B cell (primary cell): ENCODE measurements around the gene OR6C68. TPM values are rescaled to one million over a fixed set of nuclear protein-coding genes. Genes with fewer than 3 reads are reported as not detected.

Source experiments
- ATAC-seq: fragments of 200-7000 bp; cut with Tn5 transposase; one replicate; pipeline ENCODE4 v1.10.0; 2021; ENCODE audit warnings: low read depth, mild to moderate bottlenecking, moderate number of reproducible peaks, moderate library complexity
- CTCF ChIA-PET: fragments of 350-600 bp; sonication (Branson Sonifier 250); formaldehyde crosslinking; loops from one replicate; lab custom pipeline; 2021; ENCODE audit warnings: antibody characterized with exemption, inconsistent platforms; lab: Charles Lee
- POLR2A ChIA-PET: fragments of 350-600 bp; sonication (Branson Sonifier 250); formaldehyde crosslinking; loops from one replicate; lab custom pipeline; 2021; ENCODE audit warnings: antibody characterized with exemption; lab: Charles Lee
- DNase-seq: peaks from one replicate; pipeline ENCODE4 v3.0.0; 2013
- H2AFZ ChIP-seq: 2 replicates; pipeline ENCODE4 v1.6.1; 2012; ENCODE audit warnings: mild to moderate bottlenecking, low read depth, low read length; ENCODE audit not compliant: insufficient read depth, poor library complexity, severe bottlenecking
- H3K27ac ChIP-seq, 2 donors: 1 replicate in 1 of 2; 2 replicates in 1 of 2; pipeline ENCODE4 v1.5.1; 2012 to 2013; ENCODE audit warnings: low read length in 2 of 2, mild to moderate bottlenecking in 2 of 2, moderate library complexity in 1 of 2
- H3K27me3 ChIP-seq, 4 experiments: fragments of 200-600 bp in 1 of 4; sonication (generic) in 1 of 4; replicated peaks in 1 of 4; 1 replicate in 2 of 4; 2 replicates in 2 of 4; pipeline versions ENCODE4 v1.6.1 to v1.7.0; 2013 to 2016; ENCODE audit warnings: low read length in 3 of 4, mild to moderate bottlenecking in 2 of 4, mixed read lengths in 1 of 4, moderate library complexity in 1 of 4; ENCODE audit not compliant: insufficient read depth in 4 of 4, control insufficient read depth in 3 of 4; ENCODE audit errors: control extremely low read depth in 1 of 4
- H3K36me3 ChIP-seq, 2 experiments: replicated peaks in 1 of 2; 1 replicate in 1 of 2; 2 replicates in 1 of 2; pipeline versions ENCODE4 v1.6.1 to v1.7.1; 2013; ENCODE audit warnings: low read length in 1 of 2; ENCODE audit not compliant: insufficient read depth in 2 of 2, control insufficient read depth in 1 of 2; ENCODE audit errors: control extremely low read depth in 1 of 2, extremely low read depth in 1 of 2
- H3K4me1 ChIP-seq, 2 donors: fragments of 200-600 bp in 1 of 2; sonication (generic) in 1 of 2; 1 replicate in 1 of 2; 2 replicates in 1 of 2; pipeline versions ENCODE4 v1.5.1 to v1.6.1; 2013 to 2017; ENCODE audit warnings: low read length in 2 of 2; ENCODE audit not compliant: control insufficient read depth in 2 of 2, insufficient read depth in 2 of 2
- H3K4me2 ChIP-seq: replicated peaks from 2 replicates; pipeline ENCODE3; 2012; ENCODE audit warnings: mild to moderate bottlenecking, low read depth, low read length; ENCODE audit not compliant: poor library complexity, severe bottlenecking
- H3K4me3 ChIP-seq, 5 experiments: fragments of 200-600 bp in 1 of 5; sonication (generic) in 1 of 5; 1 replicate in 3 of 5; 2 replicates in 2 of 5; pipeline versions ENCODE4 v1.5.1 to v1.7.0; 2011 to 2016; ENCODE audit warnings: low read length in 4 of 5, mild to moderate bottlenecking in 4 of 5, low read depth in 2 of 5, control low read depth in 1 of 5, moderate library complexity in 1 of 5; ENCODE audit not compliant: insufficient read depth in 1 of 5; ENCODE audit errors: control extremely low read depth in 1 of 5, extremely low read depth in 1 of 5
- H3K79me2 ChIP-seq: fragments of 200-600 bp; sonication (generic); one replicate; pipeline ENCODE4 v1.6.0; 2016; ENCODE audit warnings: low read length; ENCODE audit not compliant: control insufficient read depth, insufficient read depth
- H3K9ac ChIP-seq: fragments of 200-600 bp; sonication (generic); 2 replicates; pipeline ENCODE4 v1.6.1; 2017; ENCODE audit warnings: mild to moderate bottlenecking, low read length, moderate library complexity
- H3K9me3 ChIP-seq, 3 donors: one replicate each; pipeline versions ENCODE4 v1.6.1 to v1.7.1; 2013; ENCODE audit warnings: low read length in 2 of 3; ENCODE audit not compliant: control insufficient read depth in 2 of 3, insufficient read depth in 1 of 3; ENCODE audit errors: control extremely low read depth in 1 of 3
- H4K20me1 ChIP-seq: 2 replicates; pipeline ENCODE4 v1.6.0; 2012; ENCODE audit warnings: mild to moderate bottlenecking, low read length; ENCODE audit not compliant: insufficient read depth, control insufficient read depth, poor library complexity, severe bottlenecking
- H3K27ac Mint-ChIP-seq: one replicate; pipeline ENCODE4 v1.8.0; 2021; ENCODE audit warnings: mixed read lengths
- H3K27me3 Mint-ChIP-seq: one replicate; pipeline ENCODE4 v1.8.0; 2021; ENCODE audit warnings: mixed read lengths
- H3K4me1 Mint-ChIP-seq: one replicate; pipeline ENCODE4 v1.8.0; 2021; ENCODE audit warnings: mixed read lengths
- H3K4me3 Mint-ChIP-seq: one replicate; pipeline ENCODE4 v1.8.0; 2021; ENCODE audit warnings: mixed read lengths
- H3K9me3 Mint-ChIP-seq: one replicate; pipeline ENCODE4 v1.8.0; 2022; ENCODE audit warnings: mixed read lengths; ENCODE audit not compliant: insufficient read depth
- EZH2 ChIP-seq: IDR thresholded peaks from 2 replicates; pipeline ENCODE4 v1.6.1; 2012; ENCODE audit warnings: borderline replicate concordance, low read depth, mild to moderate bottlenecking, moderate library complexity, low read length; ENCODE audit not compliant: insufficient read depth, poor library complexity, severe bottlenecking
- WGBS: methylation state at CpG from one replicate; pipeline ENCODE4 v1.1.5; 2013; ENCODE audit warnings: missing lambda C conversion rate; ENCODE audit not compliant: insufficient coverage; 5-methylcytosine and 5-hydroxymethylcytosine counted together
- intact Hi-C: fragments of 100-400 bp; cut with micrococcal nuclease; formaldehyde crosslinking; loops from one replicate; pipeline ENCODE4 v1.10.0; 2022
- polyA plus RNA-seq: library from polyadenylated mRNA; depleted of rRNA; stranded (reverse); fragments of >200 nt; gene quantifications from 2 replicates; pipeline ENCODE4 v1.2.3, GENCODE V29; 2012
- total RNA-seq, 2 donors: library from RNA; stranded (reverse); fragments of 120-200 nt in 1 of 2; gene quantifications; 1 replicate in 1 of 2; 2 replicates in 1 of 2; pipeline versions ENCODE4 v1.2.3 to v1.2.4, GENCODE V29; 2013 to 2022
- TF ChIP-seq, protein P1 (sequence below): fragments of 200-600 bp; IDR thresholded peaks from one replicate; pipeline ENCODE4 v1.8.0; 2022; ENCODE audit warnings: antibody characterized with exemption, mild to moderate bottlenecking

OR6C68 gene
- total and polyA plus RNA-seq, 2 donors (not counting 1 experiment from before 2014, with no cell fraction given), result not detected

DNA sequence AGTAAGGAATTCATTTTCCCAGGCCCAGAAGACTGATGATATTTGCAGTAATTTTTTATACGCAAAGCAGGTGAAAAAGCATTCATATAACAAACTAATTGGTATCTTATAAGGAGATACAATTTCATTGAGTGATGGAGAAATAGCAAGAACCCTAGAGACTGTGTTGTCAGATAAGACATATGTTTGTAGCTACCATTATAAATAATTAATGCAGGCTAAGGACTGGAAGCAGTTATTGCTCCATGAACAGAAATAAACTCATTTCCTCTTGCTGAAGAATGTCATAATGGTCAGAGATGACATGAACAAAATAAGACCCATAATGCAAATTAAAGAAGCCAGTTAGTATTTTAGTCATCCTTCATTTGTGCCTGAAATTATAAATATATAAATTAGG lies 46.8 kb upstream of the OR6C68 start:
- WGBS, result no CpG with 5 or more reads among the region's 1 CpG
- ChIA-PET CTCF (no interaction called here), POLR2A (no interaction called here)
- H2AFZ ChIP-seq, result no peak overlapping the region
- Mint-ChIP-seq H3K4me3 (no peak overlapping the region), H3K9me3 (peaks cover under 1% of the 10 kb centered on the region), H3K27ac (no peak overlapping the region), H3K27me3 (peaks cover 1% of the 10 kb centered on the region), H3K4me1 (peaks cover 8% of the 10 kb centered on the region)
- H3K36me3 ChIP-seq, result no peaks in the 10 kb centered on the region
- no peaks in the 10 kb centered on the region for H3K27me3 ChIP-seq
- no peak for TF ChIP-seq EZH2
- TF ChIP-seq, protein P1, sequence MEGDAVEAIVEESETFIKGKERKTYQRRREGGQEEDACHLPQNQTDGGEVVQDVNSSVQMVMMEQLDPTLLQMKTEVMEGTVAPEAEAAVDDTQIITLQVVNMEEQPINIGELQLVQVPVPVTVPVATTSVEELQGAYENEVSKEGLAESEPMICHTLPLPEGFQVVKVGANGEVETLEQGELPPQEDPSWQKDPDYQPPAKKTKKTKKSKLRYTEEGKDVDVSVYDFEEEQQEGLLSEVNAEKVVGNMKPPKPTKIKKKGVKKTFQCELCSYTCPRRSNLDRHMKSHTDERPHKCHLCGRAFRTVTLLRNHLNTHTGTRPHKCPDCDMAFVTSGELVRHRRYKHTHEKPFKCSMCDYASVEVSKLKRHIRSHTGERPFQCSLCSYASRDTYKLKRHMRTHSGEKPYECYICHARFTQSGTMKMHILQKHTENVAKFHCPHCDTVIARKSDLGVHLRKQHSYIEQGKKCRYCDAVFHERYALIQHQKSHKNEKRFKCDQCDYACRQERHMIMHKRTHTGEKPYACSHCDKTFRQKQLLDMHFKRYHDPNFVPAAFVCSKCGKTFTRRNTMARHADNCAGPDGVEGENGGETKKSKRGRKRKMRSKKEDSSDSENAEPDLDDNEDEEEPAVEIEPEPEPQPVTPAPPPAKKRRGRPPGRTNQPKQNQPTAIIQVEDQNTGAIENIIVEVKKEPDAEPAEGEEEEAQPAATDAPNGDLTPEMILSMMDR, result no peak
- H3K27ac ChIP-seq, result no peak overlapping the region
- intact Hi-C loops, result no loop called here
- H4K20me1 ChIP-seq, result no peaks in the 10 kb centered on the region
- no peak for DNase-seq
- ATAC-seq, result no peak
- H3K4me3 ChIP-seq, result no peak overlapping the region
- H3K79me2 ChIP-seq, result no peaks in the 10 kb centered on the region
- H3K9me3 ChIP-seq, result peaks cover 0 to 8% (median 1%) of the 10 kb centered on the region in 3 donors
- H3K4me1 ChIP-seq, result peaks cover 0 to 3% of the 10 kb centered on the region in 2 donors
- no peak overlapping the region for H3K4me2 ChIP-seq
- no peak overlapping the region for H3K9ac ChIP-seq

DNA sequence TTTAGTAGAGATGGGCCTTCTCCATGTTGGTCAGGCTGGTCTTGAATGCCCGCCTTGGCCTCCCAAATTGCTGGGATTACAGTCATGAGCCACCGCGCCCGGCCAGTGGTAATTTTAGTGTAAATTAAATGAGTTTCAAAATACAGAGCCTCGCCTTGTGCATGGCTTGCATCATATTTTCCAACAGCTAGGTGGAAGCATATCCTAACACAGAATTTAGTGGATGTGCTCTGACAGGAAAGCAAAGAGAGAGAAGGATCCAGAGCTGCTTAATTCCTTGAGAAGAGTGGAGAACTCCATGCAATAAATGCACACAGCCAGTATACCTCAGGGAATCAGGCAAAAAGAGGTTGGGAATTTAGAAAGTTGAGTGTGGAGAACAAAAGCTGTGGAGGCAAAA lies 45.9 kb upstream of the OR6C68 start:
- no peak for TF ChIP-seq EZH2
- TF ChIP-seq, protein P1, result no peak
- no peak overlapping the region for H3K27ac Mint-ChIP-seq
- Histone ChIP-seq H3K9me3 (peaks cover 0 to 2% (median 1%) of the 10 kb centered on the region in 3 donors), H3K27me3 (no peaks in the 10 kb centered on the region), H3K36me3 (no peaks in the 10 kb centered on the region), H3K9ac (no peak overlapping the region), H3K4me2 (no peak overlapping the region), H3K79me2 (no peaks in the 10 kb centered on the region), H3K4me1 (peaks cover 0 to 3% of the 10 kb centered on the region in 2 donors), H3K27ac (no peak overlapping the region), H4K20me1 (no peaks in the 10 kb centered on the region), H3K4me3 (no peak overlapping the region), H2AFZ (no peak overlapping the region)
- peaks cover 8% of the 10 kb centered on the region for H3K4me1 Mint-ChIP-seq
- ChIA-PET CTCF (no interaction called here), POLR2A (interaction anchor here (0.7 kb wide), 1 partner anchor 21 kb away, joined by 3 read pairs; no protein-coding TSS in a partner anchor)
- DNase-seq (no peak), ATAC-seq (no peak)
- WGBS, result no CpG with 5 or more reads among the region's 5 CpGs
- no peaks in the 10 kb centered on the region for H3K27me3 Mint-ChIP-seq
- intact Hi-C loops, result no loop called here
- H3K9me3 Mint-ChIP-seq, result no peaks in the 10 kb centered on the region
- no peak overlapping the region for H3K4me3 Mint-ChIP-seq
